Measurements from ENCODE around the gene ZNF618.

The ZNF618 gene

DNA sequence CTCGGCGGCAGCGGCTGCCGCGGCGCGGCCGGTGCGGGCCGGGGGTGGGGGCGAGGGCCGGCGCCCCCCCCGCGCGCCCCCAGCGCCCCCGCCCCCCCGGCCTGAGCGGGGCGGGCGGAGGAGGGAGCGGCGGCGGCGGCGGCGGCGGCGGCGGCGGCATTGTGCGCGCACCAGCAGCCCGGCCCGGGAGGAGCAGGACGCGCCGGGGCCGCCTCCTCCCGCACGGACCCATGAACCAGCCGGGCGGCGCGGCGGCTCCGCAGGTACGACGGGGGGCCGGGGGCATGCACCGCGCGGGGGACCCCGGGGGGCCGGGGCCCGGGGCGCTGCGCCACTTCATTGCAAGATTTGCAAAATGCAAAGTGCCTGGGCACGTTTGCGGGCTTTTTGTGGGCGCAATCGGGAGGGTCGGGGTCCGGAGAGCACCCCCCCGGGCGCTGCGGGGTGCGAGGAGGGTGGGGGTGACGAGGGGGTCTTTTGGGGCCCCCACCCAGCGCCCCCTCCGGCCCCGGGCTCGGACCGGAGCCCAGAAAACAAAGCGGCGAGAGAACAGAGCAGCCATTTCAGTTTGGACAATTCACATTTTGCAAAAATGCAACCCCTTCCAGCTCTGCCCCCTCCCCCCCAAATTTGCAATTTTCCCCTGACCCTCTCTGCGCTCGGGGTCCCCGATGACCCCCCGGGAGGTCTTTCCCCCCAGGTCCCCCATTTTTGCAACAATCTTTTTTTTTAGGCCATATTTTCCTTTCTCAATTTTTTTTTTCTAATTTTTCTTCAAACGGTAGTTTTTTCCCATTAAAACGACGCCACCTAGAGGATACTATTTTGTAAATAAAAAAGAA, at the start of gene ZNF618:
Gene ZNF618, plus strand, starts transcription at position 159 of the 842 bp plus-strand sequence. Its CDS starts 72 bp downstream, at position 231.
- peak in 1 of 3 donors; percentile 16 for DNase-seq (ENCODE audit: low read depth in 3 of 3)

DNA sequence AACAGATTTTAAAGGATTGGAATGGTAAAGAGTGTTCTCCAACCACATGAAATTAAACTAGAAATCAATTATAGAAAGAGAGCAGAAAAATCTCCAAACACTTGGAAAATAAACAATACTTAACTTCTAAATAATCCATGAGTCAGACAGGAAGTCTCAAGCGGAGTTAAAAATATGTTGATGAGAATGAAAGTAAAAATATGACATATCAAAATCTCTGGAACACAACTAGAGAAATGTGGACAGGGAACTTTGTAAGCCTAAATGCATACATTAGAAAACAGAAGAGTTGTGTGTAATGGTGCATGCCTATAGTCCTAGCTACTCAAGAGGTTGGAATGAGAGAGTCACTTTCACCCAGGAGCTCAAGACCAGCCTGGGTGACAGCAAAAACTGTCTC, 47.9 kb upstream of the ZNF618 start:
- DNase-seq (ENCODE audit: low read depth in 3 of 3): no peak

GRCh38 chr9:113837334-113837733, 38.8 kb upstream of the ZNF618 start:
- DNase-seq (ENCODE audit: low read depth in 3 of 3): no peak

GRCh38 chr9:113842086-113842485, 34.0 kb upstream of the ZNF618 start:
- no peak for DNase-seq (ENCODE audit: low read depth in 3 of 3)

DNA sequence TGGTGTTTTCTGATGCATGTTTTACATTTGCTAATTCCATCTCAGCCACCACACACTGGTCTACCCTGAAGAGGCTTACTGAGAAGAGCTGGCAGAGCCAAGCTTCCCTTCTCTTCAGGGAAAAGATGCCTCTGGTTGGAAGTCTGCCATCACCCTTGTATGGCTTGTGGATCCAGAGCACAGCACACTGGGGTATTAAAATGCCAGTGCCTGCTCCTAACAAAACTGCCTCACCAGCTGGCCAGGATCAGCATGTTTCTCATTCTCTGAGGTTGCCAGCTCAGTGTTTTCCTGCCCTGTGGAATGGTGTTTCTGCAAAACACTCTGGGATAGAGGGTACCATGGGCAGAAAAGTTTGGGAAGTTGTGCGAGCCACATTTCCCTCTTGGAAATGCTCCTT, 31.6 kb upstream of the ZNF618 start:
- DNase-seq (ENCODE audit: low read depth in 3 of 3): no peak

GRCh38 chr9:113851359-113851758, 24.8 kb upstream of the ZNF618 start:
- DNase-seq (ENCODE audit: low read depth in 3 of 3): no peak

DNA sequence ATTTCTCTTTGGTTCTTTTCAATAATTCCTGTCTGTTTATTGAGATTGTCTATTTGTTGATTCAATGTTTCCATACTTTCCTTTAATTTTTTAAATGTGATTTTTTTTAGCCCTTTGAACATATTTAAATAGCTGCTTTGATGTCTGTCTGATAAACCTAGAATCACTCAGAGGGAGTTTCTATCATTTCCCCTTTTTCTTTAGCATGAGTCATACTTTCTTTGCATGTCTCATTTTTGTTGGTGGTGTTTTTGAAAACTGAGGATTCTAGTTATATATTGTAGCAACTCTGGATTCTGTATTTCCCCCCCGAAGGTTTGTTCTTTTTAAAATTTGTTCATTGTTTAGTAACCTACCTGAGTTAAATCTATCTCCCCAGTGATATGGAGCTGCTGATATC, 24.2 kb upstream of the ZNF618 start:
- DNase-seq (ENCODE audit: low read depth in 3 of 3): no peak

- DNase-seq (ENCODE audit: low read depth in 3 of 3): no peak
These were observed 22.8 kb upstream of the ZNF618 start for GRCh38 chr9:113853333-113853732.

DNA sequence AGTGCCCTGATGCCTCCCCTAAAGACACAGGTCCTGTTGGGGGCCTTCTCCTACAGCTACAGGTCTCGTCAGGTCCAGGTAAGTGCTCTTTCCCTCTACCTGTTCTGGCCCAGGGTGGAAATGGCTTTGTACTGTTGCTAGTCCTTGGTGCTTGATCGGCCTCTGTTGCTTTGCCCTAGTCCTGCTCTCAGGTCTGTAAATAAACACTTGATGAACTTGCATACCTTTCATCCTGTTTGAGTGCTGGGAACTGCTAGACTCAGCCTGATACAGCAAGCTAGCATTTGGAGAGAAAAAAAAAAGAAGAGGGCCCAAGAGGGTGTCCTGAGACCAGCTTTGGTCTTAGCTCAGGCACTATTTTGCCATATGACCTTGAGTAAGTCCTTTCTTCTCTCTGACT, 21.8 kb upstream of the ZNF618 start:
- no peak for DNase-seq (ENCODE audit: low read depth in 3 of 3)

DNA sequence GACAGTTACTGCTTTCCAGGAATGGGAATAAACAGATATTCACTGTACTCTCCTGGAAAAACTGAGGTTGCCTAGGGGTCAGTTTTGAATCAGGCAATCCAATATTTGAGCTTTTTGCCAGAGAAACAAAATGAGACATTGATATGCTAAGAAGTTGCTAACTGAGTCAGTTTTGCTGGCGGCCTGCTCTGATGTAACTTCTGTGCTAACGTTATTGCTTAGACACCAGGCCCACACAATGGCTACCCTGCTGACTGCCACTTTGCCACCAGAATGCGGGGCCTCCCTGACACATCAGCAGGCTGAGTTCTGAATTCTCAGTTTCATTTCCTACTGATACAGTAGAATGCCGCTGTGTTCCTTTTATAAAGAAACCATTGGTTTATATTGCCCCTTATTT, 18.2 kb upstream of the ZNF618 start:
- DNase-seq (ENCODE audit: low read depth in 3 of 3): no peak

DNA sequence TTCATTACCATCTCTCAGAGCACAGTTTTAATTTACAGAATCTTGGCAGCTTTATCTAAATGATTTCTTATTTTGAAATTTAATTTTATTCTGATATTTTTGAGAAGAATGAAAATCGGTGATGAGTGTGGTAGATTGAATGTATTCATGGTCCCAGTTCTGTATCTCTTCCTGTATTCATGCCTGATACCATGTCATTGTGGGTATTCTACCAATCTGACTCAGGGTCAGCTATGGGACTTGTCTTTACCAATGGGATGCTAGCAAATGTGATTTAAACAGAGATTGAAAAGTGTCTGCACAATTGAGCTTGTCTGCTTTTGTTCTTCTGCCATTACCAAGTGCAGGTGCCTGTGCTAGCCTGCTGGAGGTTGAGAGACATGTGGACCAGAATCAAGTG, 17.8 kb upstream of the ZNF618 start:
- DNase-seq (ENCODE audit: low read depth in 3 of 3): no peak

GRCh38 chr9:113863345-113863744, 12.8 kb upstream of the ZNF618 start:
- DNase-seq (ENCODE audit: low read depth in 3 of 3): no peak

GRCh38 chr9:113868501-113868900, 7.6 kb upstream of the ZNF618 start:
- no peak for DNase-seq (ENCODE audit: low read depth in 3 of 3)

- no peak for DNase-seq (ENCODE audit: low read depth in 3 of 3)
These were observed 3.5 kb upstream of the ZNF618 start for GRCh38 chr9:113872485-113873143.

DNA sequence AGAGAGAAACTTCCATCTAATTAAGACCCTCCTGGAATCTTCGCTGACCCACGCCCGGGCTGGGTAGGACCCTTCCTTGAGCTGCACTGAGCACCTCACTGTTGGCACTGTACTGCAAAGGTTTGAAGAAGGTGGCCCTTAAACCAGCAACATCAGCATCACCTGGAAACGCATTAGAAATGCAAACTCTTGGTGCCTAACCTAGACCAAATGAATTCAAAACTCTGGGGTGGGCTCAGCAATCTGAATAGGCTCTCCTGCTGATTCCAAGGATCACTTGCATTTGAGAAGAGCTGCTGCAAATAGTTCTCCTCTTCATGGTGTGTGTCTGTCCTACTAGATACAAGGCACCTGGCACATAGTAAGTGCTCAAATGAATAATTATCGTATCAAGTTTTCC, 2.7 kb upstream of the ZNF618 start:
- no peak for DNase-seq (ENCODE audit: low read depth in 3 of 3)

DNA sequence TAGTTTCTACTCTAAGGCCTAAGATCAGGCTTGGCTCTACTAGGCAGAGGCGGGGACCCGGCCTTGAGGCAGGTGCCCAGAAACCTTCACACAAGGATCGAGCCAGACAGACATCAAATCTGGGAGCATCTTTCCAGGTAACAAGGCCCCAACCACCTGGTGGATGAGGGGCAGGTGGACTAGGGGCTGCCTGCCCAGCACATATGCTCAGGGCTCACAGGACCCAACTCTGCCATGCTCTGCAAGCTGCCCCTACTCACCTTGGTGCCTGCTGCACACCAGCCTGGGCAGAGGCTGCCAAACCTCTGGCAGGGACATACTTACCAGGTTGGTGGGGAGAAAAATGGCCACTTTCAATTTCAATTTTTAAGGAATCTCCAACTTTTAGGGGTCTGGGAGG, 2.2 kb upstream of the ZNF618 start:
- DNase-seq (ENCODE audit: low read depth in 3 of 3): no peak

GRCh38 chr9:113875459-113876150, 504 bp upstream of the ZNF618 start:
- no peak for DNase-seq (ENCODE audit: low read depth in 3 of 3)

GRCh38 chr9:113876993-113877368, 872 bp downstream of the ZNF618 start:
- no peak for DNase-seq (ENCODE audit: low read depth in 3 of 3)

- no peak for DNase-seq (ENCODE audit: low read depth in 3 of 3)
These were observed 3.2 kb downstream of the ZNF618 start for GRCh38 chr9:113879318-113879717.

DNA sequence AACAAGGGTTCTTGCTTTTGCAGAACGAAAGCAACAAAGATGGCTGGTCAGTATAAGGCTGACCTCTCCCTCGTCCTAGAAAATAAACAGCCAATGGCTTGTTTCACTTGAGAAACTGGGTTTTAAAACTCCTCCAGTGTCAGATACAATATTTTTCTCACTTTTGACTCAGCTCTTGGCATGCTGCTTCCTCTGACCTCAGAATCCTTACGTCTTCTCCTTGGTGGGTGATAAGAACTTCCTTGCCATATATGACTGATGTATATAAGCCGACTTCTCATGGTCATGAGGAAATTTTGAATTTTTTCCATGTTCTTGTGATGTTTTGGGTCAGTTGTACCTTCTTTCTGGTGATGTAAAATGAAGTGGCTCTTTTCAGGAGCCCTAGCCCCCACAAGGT, 3.8 kb downstream of the ZNF618 start:
- no peak for DNase-seq (ENCODE audit: low read depth in 3 of 3)

DNA sequence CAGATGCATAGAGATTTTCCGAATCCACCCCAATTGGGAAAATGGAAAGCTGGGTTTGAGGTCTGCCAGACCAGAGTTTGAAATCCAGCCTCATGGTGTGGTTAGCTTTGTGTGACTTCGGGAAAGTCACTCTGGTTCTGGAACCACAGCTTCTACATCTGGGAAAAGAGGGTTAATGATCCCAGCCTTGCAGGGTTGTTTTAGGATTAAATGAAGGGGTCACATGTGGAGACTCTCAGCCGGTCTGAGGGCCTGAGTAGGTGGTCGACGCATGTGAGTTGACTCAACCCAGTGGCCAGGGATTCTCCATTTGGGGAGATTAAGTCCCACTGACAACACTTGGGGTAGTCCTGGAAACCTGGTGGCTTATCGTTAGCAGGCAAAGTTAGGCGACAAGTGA, 6.1 kb downstream of the ZNF618 start:
- DNase-seq (ENCODE audit: low read depth in 3 of 3): no peak

DNA sequence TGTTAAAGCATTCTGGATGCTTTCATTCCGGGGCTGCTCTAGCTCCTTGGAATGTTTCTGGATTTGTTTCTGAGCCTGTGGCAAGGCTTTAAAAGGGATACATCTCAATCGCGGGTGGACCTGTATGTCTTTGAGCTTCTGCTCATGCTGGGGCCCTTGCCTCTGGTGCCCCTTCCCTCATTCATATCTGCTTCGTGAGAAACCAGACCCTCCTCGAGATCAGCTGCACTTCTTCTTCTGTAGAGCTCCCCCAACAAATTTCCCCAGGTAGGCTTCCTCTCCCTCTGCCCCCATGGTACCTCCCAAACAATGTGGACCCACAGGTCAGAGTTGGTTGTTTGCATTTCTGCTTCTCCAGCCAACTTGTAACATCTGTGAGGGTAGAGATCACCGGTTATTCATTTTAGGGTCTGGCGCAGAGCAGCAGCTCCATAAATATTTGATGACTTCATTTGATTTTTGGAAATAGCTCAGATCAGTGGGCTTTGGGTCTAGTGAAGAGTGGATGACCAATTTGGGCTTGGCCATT, 6.6 kb downstream of the ZNF618 start:
- DNase-seq (ENCODE audit: low read depth in 3 of 3): no peak
